Endometrial microvascular endothelial cells (primary cell): ENCODE results near the gene RBM12. TPM values are rescaled to one million over a fixed set of nuclear protein-coding genes. Genes with fewer than 3 reads are reported as not detected.
"Not testable (repeated sequence)": the region's sequence is repeated elsewhere in the genome, so short reads cannot be mapped to it uniquely, and the experiment has no call there.

Experiments
- in situ Hi-C: cut with HindIII; loops from 2 replicates; pipeline ENCODE4 v1.10.0; 2017; ENCODE audit warnings: low sequenced_read_pairs, low pct_unique_long_range_greater_than_20kb; ENCODE audit errors: inconsistent ontology term
- total RNA-seq: library from RNA; depleted of rRNA; stranded (reverse); fragments of >200 nt; gene quantifications from one replicate; pipeline ENCODE4 v1.2.3, GENCODE V29; 2015; ENCODE audit errors: inconsistent ontology term

Gene RBM12
- total RNA-seq, 1 donor from 2014 or later: 38.9 TPM

- in situ Hi-C loops: no loop called here
Observed at GRCh38 chr20:35699127-35699956, 34.6 kb upstream of the RBM12 start, which contains the start of the genes NFS1 and ROMO1. NFS1 (minus strand) TSS chr20:35699352; CDS start chr20:35699288, 64 bp downstream. ROMO1 (plus strand) TSS chr20:35699405; CDS start chr20:35699633, 228 bp downstream.

GRCh38 chr20:35698298-35699126, 33.8 kb upstream of the RBM12 start:
- in situ Hi-C loops: no loop called here

GRCh38 chr20:35697696-35698297, 33.1 kb upstream of the RBM12 start:
- in situ Hi-C loops: no loop called here

GRCh38 chr20:35695978-35696377, 31.3 kb upstream of the RBM12 start:
- in situ Hi-C loops: no loop called here

- in situ Hi-C loops: no loop called here
Observed at GRCh38 chr20:35695245-35695749, 30.6 kb upstream of the RBM12 start.

GRCh38 chr20:35690265-35690664, 25.6 kb upstream of the RBM12 start:
- in situ Hi-C loops: no loop called here

- in situ Hi-C loops: not testable (repeated sequence)
Observed at GRCh38 chr20:35686872-35687271, 22.2 kb upstream of the RBM12 start.

GRCh38 chr20:35685368-35685767, 20.7 kb upstream of the RBM12 start:
- in situ Hi-C loops: not testable (repeated sequence)

GRCh38 chr20:35681960-35682359, 17.3 kb upstream of the RBM12 start:
- in situ Hi-C loops: no loop called here

- in situ Hi-C loops: no loop called here
Observed at GRCh38 chr20:35680452-35681183, 15.9 kb upstream of the RBM12 start.

- in situ Hi-C loops: no loop called here
Observed at GRCh38 chr20:35674921-35675320, 10.2 kb upstream of the RBM12 start.

- in situ Hi-C loops: no loop called here
Observed at GRCh38 chr20:35673884-35674283, 9.2 kb upstream of the RBM12 start.

GRCh38 chr20:35669681-35670080, 5.0 kb upstream of the RBM12 start:
- in situ Hi-C loops: no loop called here

- in situ Hi-C loops: no loop called here
Observed at GRCh38 chr20:35669221-35669620, 4.5 kb upstream of the RBM12 start.

- in situ Hi-C loops: no loop called here
Observed at GRCh38 chr20:35665949-35666288, 1.2 kb upstream of the RBM12 start.

- in situ Hi-C loops: no loop called here
Observed at GRCh38 chr20:35663516-35664465, 909 bp downstream of the RBM12 start.

- in situ Hi-C loops: no loop called here
Observed at GRCh38 chr20:35662551-35662950, 2.1 kb downstream of the RBM12 start.

GRCh38 chr20:35661908-35662307, 2.8 kb downstream of the RBM12 start:
- in situ Hi-C loops: no loop called here
